Glomerular endothelial cell (primary cell): Measurements from ENCODE around the gene ZNF805. TPM values are rescaled to one million over a fixed set of nuclear protein-coding genes. Genes with fewer than 3 reads are reported as not detected.
"Not testable (repeated sequence)": the region's sequence is repeated elsewhere in the genome, so short reads cannot be mapped to it uniquely, and the experiment has no call there.

Experiments
- DNase-seq: peaks from one replicate; pipeline ENCODE4 v3.0.0-alpha.2; 2011; ENCODE audit warnings: low read depth, low spot score; ENCODE audit errors: extremely low read depth
- total RNA-seq: library from RNA; depleted of rRNA; stranded (reverse); fragments of >200 nt; gene quantifications from 2 replicates; pipeline ENCODE4 v1.2.3, GENCODE V29; 2015

The ZNF805 gene
- total RNA-seq, 1 donor from 2014 or later, result 15.3 TPM

DNA sequence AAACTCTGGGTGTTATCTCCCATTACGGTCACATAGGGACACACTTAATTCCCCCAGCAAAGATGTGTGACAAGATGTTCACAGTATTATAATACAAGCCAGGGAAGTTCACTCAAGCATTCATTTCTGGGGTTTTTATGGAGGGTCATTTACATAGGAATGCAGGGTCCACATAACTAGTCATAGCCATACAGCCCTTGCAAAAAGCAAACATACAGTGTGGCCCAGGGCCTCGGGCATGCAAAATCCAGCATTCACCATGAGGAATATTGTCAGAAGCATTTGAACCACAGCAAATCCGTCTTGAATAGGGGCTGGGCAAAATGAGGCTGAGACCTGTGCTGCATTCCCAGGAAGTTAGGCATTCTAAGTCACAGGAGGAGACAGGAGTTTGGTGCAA is 26.9 kb downstream of the ZNF805 start:
- DNase-seq, result no peak

DNA sequence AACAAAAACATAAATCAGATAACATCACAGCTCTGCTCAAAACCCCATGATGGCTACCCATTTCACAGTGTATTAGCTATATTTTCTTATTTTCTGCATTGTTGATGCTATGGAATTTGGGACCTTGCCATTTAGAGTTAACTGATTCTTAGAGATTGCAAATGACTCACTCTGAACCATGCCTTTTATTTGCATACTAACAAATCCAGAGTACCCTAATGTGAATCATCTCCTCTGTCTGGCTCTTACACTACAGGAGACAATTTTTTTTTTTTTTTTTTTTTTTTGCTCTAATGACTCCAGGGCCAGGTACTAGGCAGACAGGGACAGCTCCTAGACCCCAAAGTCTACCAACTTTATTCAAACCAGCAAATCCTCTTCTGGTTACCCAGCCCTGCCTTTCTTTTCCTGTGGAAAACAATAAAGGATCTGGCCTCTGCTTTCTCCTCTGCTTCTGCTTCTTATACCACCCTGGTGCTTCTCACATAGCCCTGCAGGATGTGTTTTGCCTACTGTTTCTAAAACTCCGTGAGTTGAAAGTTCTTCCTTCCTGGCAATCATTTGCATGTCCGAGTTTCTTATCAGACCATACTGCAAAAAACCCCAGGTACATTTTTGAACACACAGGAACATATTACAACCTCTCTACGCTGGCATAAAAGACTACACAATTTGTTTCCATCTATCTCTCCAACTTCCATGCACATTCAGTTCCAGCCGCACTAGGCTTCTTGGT is 29.3 kb downstream of the ZNF805 start:
- peak; percentile 44 for DNase-seq

DNA sequence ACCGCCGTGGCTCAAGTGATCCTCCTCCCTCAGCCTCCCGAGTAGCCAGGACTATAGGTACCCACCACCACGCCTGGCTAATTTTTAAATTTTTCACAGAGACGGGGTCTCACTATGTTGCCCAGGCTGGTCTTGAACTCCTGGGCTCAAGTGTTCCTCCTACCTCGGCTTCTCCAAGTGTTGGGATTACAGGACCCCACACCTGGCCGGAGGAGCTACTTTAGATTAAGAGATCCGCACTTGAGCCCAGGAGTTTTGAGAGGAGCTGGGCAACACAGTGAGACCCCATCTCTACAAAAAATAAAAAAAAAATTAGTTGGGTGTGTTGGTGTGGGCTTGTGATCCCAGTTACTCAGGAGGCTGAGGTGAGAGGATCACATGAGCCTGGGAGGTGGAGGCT is 30.8 kb downstream of the ZNF805 start:
- no peak for DNase-seq

DNA sequence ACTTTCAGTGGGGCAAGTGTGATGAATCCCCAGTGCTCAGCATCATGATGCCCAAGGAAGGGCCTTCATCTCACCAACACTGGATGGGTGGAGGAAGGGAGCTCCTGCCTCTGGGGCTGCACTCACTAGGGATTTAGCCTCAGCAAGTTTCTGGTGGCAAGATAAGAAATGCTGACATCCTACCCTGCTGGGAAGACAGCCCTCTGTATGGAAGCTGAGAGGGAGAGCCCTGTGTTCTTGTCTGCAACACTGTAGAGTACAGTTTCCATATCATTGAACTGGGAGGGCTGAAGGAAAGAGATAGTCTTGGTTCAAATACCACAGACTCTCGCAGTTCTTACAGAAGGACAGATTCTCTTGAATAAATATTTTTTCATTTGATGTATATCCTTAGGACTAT is 32.6 kb downstream of the ZNF805 start:
- DNase-seq, result no peak

DNA sequence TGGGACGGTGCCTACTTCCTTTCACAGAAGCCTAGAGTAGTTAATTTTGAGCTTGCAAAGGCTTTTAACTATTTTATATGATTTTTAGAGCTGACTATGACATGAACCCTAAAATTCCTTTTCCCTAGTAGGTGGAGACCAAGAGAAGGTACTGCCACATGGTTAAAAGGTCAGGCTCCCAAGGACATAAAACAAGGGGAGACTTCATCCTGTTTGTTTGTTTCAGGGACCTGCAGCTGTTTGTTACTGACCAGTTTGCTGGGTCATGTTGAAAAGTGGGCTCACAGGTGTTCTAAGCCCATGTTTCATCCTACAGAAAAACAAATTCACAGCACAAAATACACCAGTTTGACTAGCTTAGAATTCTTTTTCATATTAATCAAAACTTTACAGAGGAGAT is 36.0 kb downstream of the ZNF805 start:
- DNase-seq, result no peak

DNA sequence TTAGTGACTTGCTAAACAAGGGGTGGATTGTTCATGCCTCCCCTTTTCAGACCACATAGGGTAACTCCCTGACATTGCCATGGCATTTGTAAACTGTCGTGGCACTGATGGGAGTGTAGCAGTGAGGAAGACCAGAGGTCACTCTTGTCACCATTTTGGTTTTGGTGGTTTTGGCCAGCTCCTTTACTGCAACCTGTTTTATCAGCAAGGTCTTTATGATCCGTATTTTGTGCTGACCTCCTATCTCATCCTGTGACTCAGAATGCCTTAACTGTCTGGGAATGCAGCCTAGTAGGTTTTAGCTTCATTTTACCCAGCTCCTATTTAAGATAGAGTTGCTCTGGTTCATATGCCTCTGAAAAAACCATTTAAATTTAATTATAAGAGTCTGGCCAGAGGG is 38.0 kb downstream of the ZNF805 start:
- DNase-seq, result not testable (repeated sequence)

DNA sequence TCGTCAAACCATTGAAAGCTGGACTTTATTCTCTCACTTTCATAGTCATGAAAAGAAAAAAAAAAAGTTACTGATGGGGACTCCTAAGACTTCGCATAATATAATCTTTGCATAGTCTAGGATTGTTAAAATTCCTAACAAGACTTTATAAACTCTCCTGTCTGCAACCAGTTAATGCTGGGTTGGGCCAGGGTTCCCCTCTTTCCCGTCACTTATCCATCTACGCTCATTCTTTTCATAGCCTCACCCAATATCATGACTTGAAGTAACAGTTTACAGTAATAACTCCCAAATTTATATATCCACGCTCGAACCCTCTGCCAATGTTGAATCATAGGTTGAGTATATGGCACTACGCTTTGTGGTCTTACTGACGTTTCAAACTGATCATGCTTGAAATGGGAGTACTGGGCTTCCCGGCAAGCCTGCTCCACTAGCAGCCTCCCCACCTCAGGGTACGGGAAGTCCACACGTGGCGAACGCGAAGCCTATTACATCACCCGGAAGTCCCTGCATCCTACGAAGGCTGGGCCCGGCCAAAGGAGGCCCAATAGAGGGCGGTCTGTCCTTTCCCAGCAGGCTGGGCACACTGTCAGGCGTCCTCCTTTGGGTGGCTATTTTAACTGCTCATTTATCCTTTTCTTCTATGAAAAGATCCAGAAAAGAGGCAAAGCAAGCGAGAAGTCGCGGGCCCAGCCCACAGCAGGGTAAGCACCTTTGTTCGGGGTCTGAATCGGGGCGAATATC is 39.2 kb downstream of the ZNF805 start:
- DNase-seq, result peak; percentile 78

DNA sequence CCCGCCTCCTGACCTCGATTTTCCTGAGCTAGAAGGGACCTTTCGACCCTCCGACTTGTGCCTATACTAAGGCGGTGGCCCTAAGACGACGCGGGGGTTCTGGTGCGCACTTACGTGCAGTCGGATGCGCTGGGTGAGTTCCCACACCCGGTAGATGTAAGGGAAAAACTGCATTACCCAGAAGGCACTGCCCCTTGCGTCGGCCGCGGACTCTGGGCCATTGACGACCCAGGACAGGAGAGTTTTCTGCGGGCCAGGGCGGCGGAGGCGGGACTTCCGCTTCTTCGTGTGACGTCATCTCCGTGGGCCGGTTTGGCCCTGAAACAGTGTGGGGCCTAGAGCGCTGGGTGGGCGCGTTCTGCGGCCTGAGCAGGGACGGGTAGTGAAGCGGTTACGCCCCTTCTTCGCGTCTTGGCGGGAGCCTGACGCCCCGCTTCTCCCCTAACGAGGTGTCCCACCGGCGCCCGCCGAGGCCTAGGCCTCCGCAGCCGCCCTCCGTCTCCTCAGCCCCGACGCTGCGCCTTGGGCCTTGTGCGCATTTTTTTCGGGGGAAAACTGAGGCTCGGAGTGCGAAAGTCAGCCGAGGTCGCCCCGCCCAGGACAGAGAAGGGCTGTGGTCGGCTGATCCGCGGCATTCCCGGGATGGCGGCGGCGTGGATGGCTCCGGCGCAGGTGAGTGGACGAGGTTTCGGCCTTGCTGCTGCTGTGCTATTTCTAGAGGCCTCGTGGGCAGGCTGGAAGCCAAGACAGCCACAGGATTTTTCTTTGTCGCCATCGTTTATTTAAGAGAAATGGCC is 39.9 kb downstream of the ZNF805 start, which contains the start of gene ZNF460:
ZNF460 (plus strand) TSS at position 321 of the 797 bp plus-strand sequence; CDS start at position 643, 322 bp downstream.
- peak; percentile 86 for DNase-seq

DNA sequence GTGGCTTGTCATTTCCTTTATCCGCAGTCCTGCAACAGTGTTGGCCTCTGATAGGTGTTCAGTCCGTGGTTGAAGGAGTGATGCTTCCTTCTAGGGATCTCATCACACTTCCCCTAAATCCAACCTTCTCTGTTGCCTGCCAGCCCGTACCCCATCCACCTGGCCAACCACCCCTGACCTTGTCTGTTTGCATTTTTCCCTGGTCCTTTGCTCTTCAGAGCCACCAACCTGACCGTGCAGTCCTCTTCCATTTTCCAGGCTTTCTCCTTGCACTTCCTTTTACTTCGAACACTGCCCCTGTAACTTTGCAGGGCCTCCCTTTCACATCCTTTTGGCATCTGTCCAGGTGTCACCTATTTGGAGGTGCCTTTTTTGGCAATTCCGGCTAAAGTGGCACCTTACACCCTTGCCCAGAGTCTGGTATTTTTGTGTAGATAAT is 40.5 kb downstream of the ZNF805 start:
- no peak for DNase-seq

DNA sequence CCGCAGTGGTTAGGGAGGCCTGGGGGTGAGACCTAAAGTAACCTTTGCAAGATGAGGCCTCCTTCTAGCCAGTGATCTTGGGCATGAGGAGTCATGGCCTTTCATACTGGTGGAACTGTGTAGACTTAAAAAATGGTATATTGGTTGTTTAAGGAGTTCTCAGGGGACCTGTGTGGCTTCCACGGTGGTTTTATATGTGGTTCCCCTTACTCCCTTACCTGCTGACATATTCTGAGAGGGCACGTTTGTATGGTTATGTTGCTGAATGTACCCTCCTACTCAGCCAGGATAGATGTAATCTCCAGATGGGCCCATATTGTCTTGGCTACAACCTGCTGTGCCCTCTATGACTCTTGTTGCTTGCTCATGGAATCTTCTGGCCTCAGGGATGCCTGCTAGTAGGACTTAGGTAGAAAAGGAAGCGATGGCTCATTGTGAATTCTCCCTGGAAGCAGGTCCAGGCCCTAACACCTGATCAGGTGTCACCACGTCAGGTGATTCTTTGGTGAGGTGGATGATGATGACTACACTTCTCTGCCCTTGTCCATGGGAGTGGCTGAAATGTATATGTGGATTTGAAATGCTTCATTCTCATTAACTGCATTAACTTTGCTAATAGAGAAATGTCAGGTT is 41.7 kb downstream of the ZNF805 start:
- no peak for DNase-seq

DNA sequence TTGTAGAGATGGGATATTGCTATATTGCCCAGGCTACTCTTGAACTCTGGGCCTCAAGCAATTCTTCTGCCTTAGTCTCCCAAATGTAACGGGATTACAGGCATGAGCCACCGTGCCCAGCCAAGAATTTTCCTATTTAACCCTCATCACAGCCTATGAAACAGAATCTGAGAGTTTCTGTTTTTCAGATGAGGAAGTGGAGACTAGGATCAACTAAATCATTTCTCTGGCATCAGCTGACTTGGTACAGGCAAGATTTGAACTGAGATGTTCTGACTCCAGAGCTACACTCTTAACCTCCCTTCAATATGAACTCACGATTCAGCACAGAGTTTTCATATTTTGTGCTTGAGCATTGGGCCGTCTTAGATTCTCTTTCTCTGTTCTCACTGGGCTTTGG is 47.9 kb downstream of the ZNF805 start:
- DNase-seq, result no peak

DNA sequence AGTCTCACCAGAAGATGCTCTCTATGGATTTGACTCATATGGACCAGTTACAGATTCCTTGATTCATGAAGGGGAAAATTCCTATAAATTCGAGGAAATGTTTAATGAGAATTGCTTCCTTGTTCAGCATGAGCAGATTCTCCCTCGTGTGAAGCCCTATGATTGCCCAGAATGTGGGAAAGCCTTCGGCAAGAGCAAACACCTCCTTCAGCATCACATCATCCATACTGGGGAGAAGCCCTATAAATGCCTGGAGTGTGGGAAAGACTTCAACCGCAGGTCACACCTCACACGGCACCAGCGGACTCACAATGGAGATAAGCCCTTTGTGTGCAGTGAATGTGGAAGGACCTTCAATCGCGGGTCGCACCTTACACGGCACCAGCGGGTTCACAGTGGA is 50.5 kb downstream of the ZNF805 start:
- no peak for DNase-seq

DNA sequence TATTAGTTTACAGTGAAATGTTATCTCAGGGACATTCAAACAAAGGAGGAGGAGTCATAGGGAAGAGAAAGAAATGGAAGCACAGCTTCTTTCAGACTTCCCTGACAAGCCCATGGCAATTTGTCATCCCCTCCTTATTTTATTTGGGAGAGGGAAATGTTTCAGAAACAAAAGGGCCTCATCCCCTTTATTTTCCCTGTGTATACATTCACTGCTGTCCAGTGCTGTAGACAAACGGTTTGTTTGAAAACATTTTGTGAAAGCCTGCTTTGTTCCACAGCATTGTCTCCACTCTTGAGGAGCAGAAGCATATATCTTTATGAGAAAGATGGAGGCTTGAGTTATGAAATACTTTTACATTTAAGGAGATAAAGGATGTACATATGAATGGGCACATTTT is 52.1 kb downstream of the ZNF805 start:
- DNase-seq, result no peak

DNA sequence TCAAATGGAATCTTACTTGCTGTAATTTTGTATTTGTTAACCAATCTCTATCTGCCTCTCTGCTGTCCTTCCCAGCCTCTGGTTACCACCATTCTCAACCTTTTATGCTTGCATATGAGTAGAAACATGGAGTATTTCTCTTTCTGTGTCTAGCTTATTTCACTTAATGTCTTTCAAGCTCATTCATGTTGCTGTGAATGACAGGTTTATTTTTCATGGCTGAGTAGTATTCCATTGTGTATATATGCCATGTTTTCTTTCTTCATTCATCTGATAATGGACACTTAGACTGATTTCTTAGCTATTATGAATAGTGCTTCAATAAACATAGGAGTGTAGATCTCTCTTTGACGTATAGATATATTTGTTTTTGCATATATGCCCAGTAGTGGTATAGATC is 53.3 kb downstream of the ZNF805 start:
- no peak for DNase-seq

DNA sequence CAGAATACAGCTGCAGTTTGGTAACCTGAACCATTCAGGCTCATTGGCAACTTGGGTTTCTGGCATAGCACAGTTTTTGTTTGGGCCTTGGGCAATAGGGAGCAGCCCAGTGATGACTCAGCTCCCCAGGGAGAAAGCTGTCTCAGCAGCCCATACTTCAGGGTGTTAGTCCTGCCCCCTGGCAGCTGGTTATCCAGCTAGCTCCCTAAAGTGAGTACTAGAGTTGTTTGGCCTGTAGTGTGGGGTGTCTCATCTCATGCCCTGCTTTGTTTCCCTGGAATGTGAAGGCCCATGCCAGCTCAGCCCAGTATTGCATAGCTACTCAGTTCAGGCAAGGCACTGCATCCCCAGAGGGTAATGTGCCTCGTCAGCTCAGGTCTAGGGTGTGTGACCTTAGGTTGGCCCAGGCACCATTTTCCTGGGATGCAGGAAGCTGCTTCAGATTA is 61.6 kb downstream of the ZNF805 start:
- DNase-seq, result no peak

DNA sequence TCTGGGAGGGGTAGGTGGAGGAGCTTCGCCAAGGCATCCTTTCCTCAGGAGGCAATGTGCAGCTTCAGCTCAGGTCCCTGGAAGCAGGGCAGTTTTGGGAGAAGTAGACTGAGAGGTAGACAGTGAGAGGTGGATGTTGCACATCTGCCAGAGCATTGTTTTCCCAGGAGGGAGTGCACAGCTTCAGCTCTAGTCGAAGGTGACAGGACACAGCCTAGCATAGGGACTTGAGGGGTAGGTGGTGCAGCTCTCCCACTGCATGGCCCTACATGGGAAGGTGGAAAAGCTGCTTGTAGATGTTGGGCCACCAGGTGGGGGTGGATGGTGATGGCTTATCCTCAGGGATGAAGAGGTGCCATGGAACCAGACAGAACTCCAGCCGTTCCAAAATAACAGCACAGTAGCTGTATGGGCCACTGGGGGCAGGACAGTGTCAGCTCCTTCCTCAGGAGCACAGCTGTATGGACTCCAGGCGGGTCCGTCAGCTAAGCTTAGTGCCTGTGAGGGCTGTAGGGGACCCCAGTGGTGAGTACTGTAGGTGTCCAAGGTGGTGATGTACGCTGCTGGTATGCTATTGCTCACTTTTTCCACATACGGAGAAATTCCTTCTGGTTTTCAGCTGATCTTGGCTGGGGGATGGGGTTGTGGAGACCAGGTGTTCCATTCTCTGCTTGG is 62.4 kb downstream of the ZNF805 start:
- no peak for DNase-seq
